GM12878 (cell line): ENCODE results near the gene NEGR1. TPM values are rescaled to one million over a fixed set of nuclear protein-coding genes. Genes with fewer than 3 reads are reported as not detected.

ENCODE experiments used
- ATAC-seq: fragments of 200-7000 bp; cut with Tn5 transposase; 3 replicates; pipeline ENCODE4 v1.9.1; 2020; ENCODE audit warnings: mild to moderate bottlenecking, moderate library complexity
- BruUV-seq: library from RNA; stranded (reverse); fragments of 400-500 nt; replicated peaks from 2 replicates; lab custom pipeline; 2021; lab: Mats Ljungman, UMichigan
- CTCF ChIA-PET: fragments of 300-600 bp; sonication (Branson Sonifier 250); formaldehyde crosslinking; extraction: SDS; loops from one replicate; lab custom pipeline; 2021; ENCODE audit warnings: inconsistent platforms; lab: Yijun Ruan, JAX
- POLR2A ChIA-PET: fragments of 350-600 bp; formaldehyde crosslinking; extraction: SDS; loops from one replicate; lab custom pipeline; 2021; ENCODE audit warnings: inconsistent platforms; lab: Charles Lee
- RAD21 ChIA-PET: fragments of 300-600 bp; sonication (Branson Sonifier 250); formaldehyde crosslinking; loops from one replicate; lab custom pipeline; 2023; ENCODE audit warnings: antibody characterized with exemption; ENCODE audit not compliant: unreplicated experiment; lab: Charles Lee
- SMC1A ChIA-PET: fragments of 300-600 bp; sonication (Branson Sonifier 250); formaldehyde crosslinking; loops from one replicate; lab custom pipeline; 2023; ENCODE audit not compliant: unreplicated experiment, uncharacterized antibody; lab: Charles Lee
- DNase-seq: peaks from one replicate; pipeline ENCODE4 v3.0.0-alpha.2; 2011; ENCODE audit warnings: low read depth, low spot score
- FAIRE-seq: peaks from 3 replicates; lab custom pipeline; 2011; peaks lifted over from hg19 to GRCh38; lab: Jason Lieb, UNC
- H2AFZ ChIP-seq: 2 replicates; pipeline ENCODE4 v1.6.0; 2011; ENCODE audit warnings: low read depth, low read length, control low read depth; ENCODE audit not compliant: control insufficient read depth
- H3K27ac ChIP-seq: 2 replicates; pipeline ENCODE4 v1.5.1; 2011; ENCODE audit warnings: control low read depth; ENCODE audit not compliant: control insufficient read depth, insufficient read depth
- H3K27me3 ChIP-seq, 2 experiments: replicated peaks in 1 of 2; 2 replicates each; pipeline versions ENCODE4 v1.6.0 to v1.6.1; 2011; ENCODE audit warnings: low read length in 1 of 2; ENCODE audit not compliant: control insufficient read depth in 2 of 2, insufficient read depth in 2 of 2
- H3K36me3 ChIP-seq, 2 experiments: 2 replicates each; pipeline ENCODE4 v1.5.1; 2011; ENCODE audit warnings: low read length in 1 of 2; ENCODE audit not compliant: control insufficient read depth in 2 of 2, insufficient read depth in 2 of 2
- H3K4me1 ChIP-seq: 2 replicates; pipeline ENCODE4 v1.6.1; 2011; ENCODE audit warnings: mild to moderate bottlenecking, low read length, moderate library complexity, mixed read lengths; ENCODE audit not compliant: control insufficient read depth, insufficient read depth
- H3K4me2 ChIP-seq: 2 replicates; pipeline ENCODE4 v1.6.0; 2011; ENCODE audit warnings: control low read depth; ENCODE audit not compliant: control insufficient read depth, insufficient read depth
- H3K4me3 ChIP-seq: fragments of 200-600 bp; sonication (generic); 2 replicates; pipeline ENCODE4 v1.5.1; 2016
- H3K79me2 ChIP-seq: 2 replicates; pipeline ENCODE4 v1.6.0; 2011; ENCODE audit warnings: low read length; ENCODE audit not compliant: control insufficient read depth, insufficient read depth
- H3K9ac ChIP-seq: 2 replicates; pipeline ENCODE4 v1.8.0; 2011; ENCODE audit warnings: low read length, control low read depth, mixed read lengths; ENCODE audit not compliant: control insufficient read depth, insufficient read depth
- H3K9me3 ChIP-seq: replicated peaks from 3 replicates; pipeline ENCODE4 v1.5.1; 2011; ENCODE audit warnings: mild to moderate bottlenecking, low read length; ENCODE audit not compliant: control insufficient read depth, insufficient read depth
- H4K20me1 ChIP-seq: 2 replicates; pipeline ENCODE4 v1.6.0; 2011; ENCODE audit not compliant: control insufficient read depth, insufficient read depth
- BCL11A ChIP-seq: IDR thresholded peaks from 2 replicates; pipeline ENCODE4 v1.6.1; 2011; ENCODE audit warnings: low read depth, low read length
- BRCA1 ChIP-seq: IDR thresholded peaks from 2 replicates; pipeline ENCODE4 v1.6.1; 2011; ENCODE audit warnings: low read depth, low read length, improper control_type of control experiment
- CHD1 ChIP-seq: IDR thresholded peaks from 2 replicates; pipeline ENCODE4 v1.6.1; 2012; ENCODE audit warnings: low read depth, low read length, improper control_type of control experiment
- CREM ChIP-seq: IDR thresholded peaks from 2 replicates; pipeline ENCODE4 v1.6.1; 2014; ENCODE audit warnings: antibody characterized with exemption, low read depth
- GATAD2B ChIP-seq: fragments of 450-650 bp; conservative IDR thresholded peaks from 2 replicates; pipeline ENCODE4 v1.6.1; 2017; ENCODE audit warnings: low read depth, mild to moderate bottlenecking, moderate library complexity
- HDAC2 ChIP-seq: fragments of 200-600 bp; sonication (generic); IDR thresholded peaks from 2 replicates; pipeline ENCODE4 v1.6.1; 2017
- HDAC6 ChIP-seq: fragments of 200-600 bp; sonication (generic); IDR thresholded peaks from one replicate; pipeline ENCODE4 v1.8.0; 2017; ENCODE audit warnings: antibody characterized with exemption; ENCODE audit not compliant: unreplicated experiment
- NBN ChIP-seq: fragments of 450-650 bp; IDR thresholded peaks from 2 replicates; pipeline ENCODE4 v1.6.1; 2016
- SRF ChIP-seq, 2 experiments: IDR thresholded peaks; 2 replicates each; pipeline ENCODE4 v1.6.1; 2011; ENCODE audit warnings: low read depth in 2 of 2, low read length in 2 of 2, mild to moderate bottlenecking in 1 of 2, moderate library complexity in 1 of 2
- SUPT20H ChIP-seq: IDR thresholded peaks from 2 replicates; pipeline ENCODE4 v1.6.1; 2011; ENCODE audit warnings: low read depth, mild to moderate bottlenecking, low read length, moderate library complexity, borderline replicate concordance; ENCODE audit not compliant: control insufficient read depth
- ZNF217 ChIP-seq: fragments of 450-650 bp; IDR thresholded peaks from 2 replicates; pipeline ENCODE4 v1.6.1; 2017; ENCODE audit warnings: antibody characterized with exemption, mild to moderate bottlenecking
- ZNF687 ChIP-seq: fragments of 450-650 bp; IDR thresholded peaks from 2 replicates; pipeline ENCODE4 v1.6.1; 2017; ENCODE audit warnings: mild to moderate bottlenecking, moderate library complexity
- WGBS: methylation state at CpG from one replicate; pipeline ENCODE4 v1.1.6; 2016; ENCODE audit warnings: low lambda C conversion rate; ENCODE audit not compliant: insufficient replicate concordance, insufficient coverage; ENCODE audit errors: missing lambda C conversion rate; 5-methylcytosine and 5-hydroxymethylcytosine counted together
- in situ Hi-C: fragments of 300-500 bp; cut with MboI; formaldehyde crosslinking; loops from 9 replicates; pipeline ENCODE4 v1.14.3; 2018; ENCODE audit warnings: mixed read lengths
- intact Hi-C: fragments of 100-400 bp; cut with micrococcal nuclease; formaldehyde crosslinking; loops from one replicate; pipeline ENCODE4 v1.14.2; 2022; ENCODE audit not compliant: unreplicated experiment
- polyA plus RNA-seq, 11 experiments: library from polyadenylated mRNA; depleted of rRNA in 4 of 11; unstranded in 6 of 11; stranded (reverse) in 5 of 11; fragments of >200 nt; fragmentation: Nextera tagmentation in 4 of 11; fragmentation: Illumina TruSeq in 1 of 11; extraction: Ambion mirVana in 4 of 11; extraction: Trizol in 1 of 11; gene quantifications; 1 replicate in 1 of 11; 2 replicates in 10 of 11; pipeline versions ENCODE4 v1.2.1 to v1.2.3, GENCODE V29; 2011 to 2016; ENCODE audit warnings: inconsistent platforms in 2 of 11, missing spikeins in 2 of 11, low read depth in 1 of 11
- total RNA-seq, 4 experiments: library from RNA; depleted of rRNA in 3 of 4; stranded (reverse); fragments of >200 nt in 3 of 4; fragmentation: Illumina TruSeq in 1 of 4; extraction: Trizol in 1 of 4; gene quantifications; 2 replicates each; pipeline versions ENCODE4 v1.2.1 to v1.2.3, GENCODE V29; 2013 to 2021

The NEGR1 gene
- total and polyA plus RNA-seq, 10 of the 15 experiments (the other 5 are each of a cell fraction or from before 2014, with no cell fraction given) = under 0.01 to 0.03 (median 0.01) TPM; not detected in 7

GRCh38 chr1:72284348-72285073 is 2.2 kb upstream of the NEGR1 start (continued):
- TF ChIP-seq CREM (peak; percentile 60; the same call in 1 of the 2 replicates), ZNF217 (no peak), BCL11A (peak; percentile 47; the same call in 1 of the 2 replicates), SRF (IDR thresholded peaks at IDR 0.05; ENCODE audit: low read depth in 2 of 2, low read length in 2 of 2) (no peak)
- TF ChIP-seq, all 136 proteins: peak for 21

GRCh38 chr1:72284084-72284347 is 1.7 kb upstream of the NEGR1 start:
- intact Hi-C loops = loop anchor here (2.0 kb wide), 1 partner anchor 151 kb away; no protein-coding TSS in a partner anchor
- TF ChIP-seq NBN (no peak), HDAC6 (no peak), ZNF687 (no peak), SUPT20H (no peak), CHD1 (no peak), HDAC2 (no peak), BRCA1 (no peak), GATAD2B (no peak)
- H3K36me3 ChIP-seq = no peaks in the 10 kb centered on the region
- no peak for DNase-seq
- ChIA-PET SMC1A (no interaction called here), RAD21 (no interaction called here), POLR2A (no interaction called here), CTCF (no interaction called here)
- H3K4me3 ChIP-seq = peak overlapping the region; percentile 5; the same call in 1 of the 2 replicates
- no peak overlapping the region for H3K27ac ChIP-seq
- H3K9me3 ChIP-seq = no peaks in the 10 kb centered on the region
- no peaks in the 10 kb centered on the region for H4K20me1 ChIP-seq
- no peak for FAIRE-seq
- no peak for ATAC-seq
- H3K4me1 ChIP-seq = peaks cover 4% of the 10 kb centered on the region
- no peaks in the 10 kb centered on the region for H3K79me2 ChIP-seq
- H2AFZ ChIP-seq = no peak overlapping the region
- H3K27me3 ChIP-seq = peaks cover 8 to 10% of the 10 kb centered on the region in 2 experiments; a peak in 3 of 4 replicates
- H3K4me2 ChIP-seq = peak overlapping the region; percentile 7
- H3K9ac ChIP-seq = no peak overlapping the region
- 17% methylated on average over 6 of the region's 7 CpGs for WGBS
- BruUV-seq = no TSS peak
- in situ Hi-C loops = no loop called here
